ENCODE data around the gene ADCY5. TPM values are rescaled to one million over a fixed set of nuclear protein-coding genes. Genes with fewer than 3 reads are reported as not detected.

The ADCY5 gene
- total RNA-seq, 6 experiments from 2014 or later: 0.09 to 0.95 (median 0.19) TPM

DNA sequence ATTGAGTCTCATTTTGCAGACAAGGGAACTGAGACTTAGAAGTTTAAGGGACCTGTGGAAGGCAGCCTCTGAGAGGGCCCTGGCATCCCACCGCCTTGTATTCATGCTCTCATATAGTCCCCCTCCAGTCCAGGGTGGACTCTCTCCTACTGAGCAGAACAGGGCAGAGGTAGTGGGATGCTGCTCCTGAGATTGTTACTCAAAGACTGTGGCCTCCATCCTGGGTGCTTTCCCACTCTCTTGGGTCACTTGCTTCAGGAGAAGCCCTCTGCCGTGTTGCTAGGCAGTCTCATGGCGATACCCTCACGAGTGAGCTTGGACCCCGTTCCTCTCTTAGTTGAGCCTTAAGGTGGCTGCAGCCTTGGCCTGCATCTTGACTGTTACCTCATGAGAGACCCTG is 22.2 kb upstream of the ADCY5 start:
- Mint-ChIP-seq H3K36me3 (ENCODE audit: low read depth) (no peaks in the 10 kb centered on the region), H3K9me3 (no peaks in the 10 kb centered on the region), H3K27me3 (ENCODE audit: insufficient read depth) (peaks cover 31% of the 10 kb centered on the region), H3K4me3 (no peak overlapping the region), H3K4me1 (ENCODE audit: low read depth) (no peaks in the 10 kb centered on the region), H3K27ac (no peak overlapping the region)
- TF ChIP-seq, protein P1, sequence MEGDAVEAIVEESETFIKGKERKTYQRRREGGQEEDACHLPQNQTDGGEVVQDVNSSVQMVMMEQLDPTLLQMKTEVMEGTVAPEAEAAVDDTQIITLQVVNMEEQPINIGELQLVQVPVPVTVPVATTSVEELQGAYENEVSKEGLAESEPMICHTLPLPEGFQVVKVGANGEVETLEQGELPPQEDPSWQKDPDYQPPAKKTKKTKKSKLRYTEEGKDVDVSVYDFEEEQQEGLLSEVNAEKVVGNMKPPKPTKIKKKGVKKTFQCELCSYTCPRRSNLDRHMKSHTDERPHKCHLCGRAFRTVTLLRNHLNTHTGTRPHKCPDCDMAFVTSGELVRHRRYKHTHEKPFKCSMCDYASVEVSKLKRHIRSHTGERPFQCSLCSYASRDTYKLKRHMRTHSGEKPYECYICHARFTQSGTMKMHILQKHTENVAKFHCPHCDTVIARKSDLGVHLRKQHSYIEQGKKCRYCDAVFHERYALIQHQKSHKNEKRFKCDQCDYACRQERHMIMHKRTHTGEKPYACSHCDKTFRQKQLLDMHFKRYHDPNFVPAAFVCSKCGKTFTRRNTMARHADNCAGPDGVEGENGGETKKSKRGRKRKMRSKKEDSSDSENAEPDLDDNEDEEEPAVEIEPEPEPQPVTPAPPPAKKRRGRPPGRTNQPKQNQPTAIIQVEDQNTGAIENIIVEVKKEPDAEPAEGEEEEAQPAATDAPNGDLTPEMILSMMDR (IDR thresholded peaks at IDR 0.05): no peak
- no peak for DNase-seq

DNA sequence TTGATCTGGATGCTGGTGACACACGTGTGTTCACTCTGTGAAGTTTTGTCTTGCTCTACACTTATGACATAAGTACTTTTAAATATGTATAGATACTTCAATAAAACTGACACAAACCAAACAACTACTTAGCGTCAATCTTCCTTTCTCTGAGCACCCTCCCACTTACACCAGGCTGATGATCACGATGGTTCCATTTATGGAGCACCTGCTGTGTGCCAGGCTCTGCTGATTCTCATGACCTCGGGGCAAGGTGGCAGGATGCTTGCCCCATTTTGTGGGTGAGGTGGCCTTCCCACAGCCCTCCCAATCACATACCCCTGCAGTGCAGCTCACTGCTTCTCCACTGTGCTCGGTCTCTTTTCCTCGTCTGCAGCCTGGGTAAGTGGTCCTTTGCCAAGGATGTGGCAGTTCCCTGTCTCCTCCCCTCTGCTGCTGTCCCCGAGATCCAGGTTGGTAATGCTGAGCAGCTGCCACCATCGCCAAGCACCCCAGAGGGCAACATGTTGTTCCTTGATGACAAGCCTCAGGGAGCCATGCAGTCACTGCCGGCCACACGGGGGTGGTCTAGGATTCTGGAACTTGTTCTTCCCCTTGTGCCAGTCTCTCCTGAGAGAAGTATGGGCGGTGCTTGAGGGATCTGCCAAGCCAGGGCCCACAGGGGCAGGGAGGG is 20.6 kb upstream of the ADCY5 start:
- Mint-ChIP-seq H3K27ac (no peak overlapping the region), H3K27me3 (ENCODE audit: insufficient read depth) (peaks cover 37% of the 10 kb centered on the region), H3K4me1 (ENCODE audit: low read depth) (no peaks in the 10 kb centered on the region), H3K4me3 (no peak overlapping the region), H3K9me3 (no peaks in the 10 kb centered on the region), H3K36me3 (ENCODE audit: low read depth) (no peaks in the 10 kb centered on the region)
- no peak for DNase-seq
- TF ChIP-seq, protein P1 (IDR thresholded peaks at IDR 0.05): no peak

DNA sequence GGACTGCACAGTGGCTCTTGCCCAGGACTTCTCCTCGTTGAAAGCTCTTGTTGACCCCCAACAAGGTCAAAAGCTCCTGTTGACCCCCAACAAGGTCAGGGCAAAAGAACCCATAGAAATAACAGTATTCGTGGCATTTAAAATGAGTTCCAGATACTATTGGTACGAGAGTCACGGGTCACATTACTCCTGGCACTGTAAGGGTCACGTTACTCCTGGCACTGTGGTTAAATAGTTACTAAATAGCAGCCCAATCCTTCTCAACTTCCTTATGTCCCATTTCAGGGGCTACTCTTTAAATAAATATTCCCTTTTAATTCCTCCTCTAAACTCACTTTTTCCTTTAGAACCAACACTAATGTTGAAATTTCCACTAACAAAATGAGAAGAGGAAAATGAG is 18.2 kb upstream of the ADCY5 start:
- Mint-ChIP-seq H3K9me3 (no peaks in the 10 kb centered on the region), H3K27me3 (ENCODE audit: insufficient read depth) (peaks cover 41% of the 10 kb centered on the region), H3K27ac (no peak overlapping the region), H3K36me3 (ENCODE audit: low read depth) (no peaks in the 10 kb centered on the region), H3K4me3 (no peak overlapping the region), H3K4me1 (ENCODE audit: low read depth) (no peaks in the 10 kb centered on the region)
- DNase-seq: no peak
- TF ChIP-seq, protein P1 (IDR thresholded peaks at IDR 0.05): no peak

DNA sequence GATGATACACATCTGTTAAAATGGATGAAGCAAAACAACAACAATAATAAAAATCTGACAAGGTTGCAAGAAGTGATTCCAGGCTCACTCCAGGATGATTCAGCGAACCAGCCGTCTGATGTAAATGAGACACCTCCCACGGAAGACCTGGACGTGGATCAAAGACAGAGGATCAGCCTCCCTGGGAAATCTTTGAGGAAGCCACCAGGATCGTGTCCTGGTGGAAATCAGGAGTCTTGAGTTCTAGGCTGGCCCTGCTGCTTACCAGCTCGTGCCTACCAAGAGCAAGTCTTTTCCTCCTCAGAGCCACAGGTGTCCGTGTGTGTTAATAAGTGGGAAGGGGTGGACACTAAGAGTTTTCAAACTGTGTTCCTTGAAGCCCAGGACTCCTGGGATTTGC is 15.3 kb upstream of the ADCY5 start:
- H3K27ac Mint-ChIP-seq: no peak overlapping the region
- no peak overlapping the region for H3K4me3 Mint-ChIP-seq
- H3K27me3 Mint-ChIP-seq (ENCODE audit: insufficient read depth): peaks cover 51% of the 10 kb centered on the region
- no peaks in the 10 kb centered on the region for H3K36me3 Mint-ChIP-seq (ENCODE audit: low read depth)
- DNase-seq: no peak
- no peaks in the 10 kb centered on the region for H3K4me1 Mint-ChIP-seq (ENCODE audit: low read depth)
- no peaks in the 10 kb centered on the region for H3K9me3 Mint-ChIP-seq
- TF ChIP-seq, protein P1 (IDR thresholded peaks at IDR 0.05): no peak

DNA sequence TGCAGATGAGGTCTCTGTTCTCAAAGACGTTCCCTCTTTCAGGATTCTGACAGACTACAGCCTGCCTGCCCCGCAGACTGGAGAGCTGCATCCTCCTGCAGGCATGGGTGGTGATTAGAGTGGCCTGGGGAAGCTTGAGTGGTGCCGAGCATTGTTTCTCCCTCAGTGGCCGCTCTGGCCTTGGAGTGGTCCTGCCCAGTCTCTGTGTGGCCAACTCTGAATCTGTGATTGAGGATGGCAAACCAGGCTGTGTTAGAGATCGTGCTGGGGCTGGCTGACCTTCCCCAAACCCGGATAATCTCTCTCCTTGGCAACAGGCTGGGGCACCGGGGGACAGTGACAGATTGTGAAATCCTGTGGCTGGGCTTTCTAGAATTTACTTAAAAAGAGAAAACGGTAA is 11.0 kb upstream of the ADCY5 start:
- H3K4me3 Mint-ChIP-seq: no peak overlapping the region
- H3K27me3 Mint-ChIP-seq (ENCODE audit: insufficient read depth): peaks cover 59% of the 10 kb centered on the region
- no peaks in the 10 kb centered on the region for H3K36me3 Mint-ChIP-seq (ENCODE audit: low read depth)
- no peak for DNase-seq
- no peaks in the 10 kb centered on the region for H3K9me3 Mint-ChIP-seq
- no peak overlapping the region for H3K27ac Mint-ChIP-seq
- no peaks in the 10 kb centered on the region for H3K4me1 Mint-ChIP-seq (ENCODE audit: low read depth)
- TF ChIP-seq, protein P1 (IDR thresholded peaks at IDR 0.05): no peak

Measured in HFFc6 (cell line).